Ascending aorta (tissue), 2 donors: ENCODE measurements around the gene FOLR3. TPM values are rescaled to one million over a fixed set of nuclear protein-coding genes. Genes with fewer than 3 reads are reported as not detected.

ENCODE experiments used
- DNase-seq, 2 donors: peaks; one replicate each; pipeline ENCODE4 v3.0.0-alpha.2; 2019; ENCODE audit warnings: low spot score in 2 of 2
- H3K27ac ChIP-seq, 2 donors: fragments of 200-600 bp; sonication (generic); one replicate each; pipeline ENCODE4 v1.5.1; 2016 to 2017; ENCODE audit warnings: mild to moderate bottlenecking in 1 of 2
- H3K27me3 ChIP-seq: fragments of 200-600 bp; sonication (generic); one replicate; pipeline ENCODE4 v1.5.1; 2017
- H3K36me3 ChIP-seq, 2 donors: fragments of 200-600 bp; sonication (generic); one replicate each; pipeline ENCODE4 v1.5.1; 2016
- H3K4me1 ChIP-seq, 2 donors: fragments of 200-600 bp; sonication (generic); one replicate each; pipeline ENCODE4 v1.5.1; 2016 to 2017; ENCODE audit warnings: mild to moderate bottlenecking in 1 of 2
- H3K4me3 ChIP-seq, 2 donors: fragments of 200-600 bp; sonication (generic); one replicate each; pipeline ENCODE4 v1.5.1; 2016 to 2017; ENCODE audit warnings: mild to moderate bottlenecking in 1 of 2
- H3K9me3 ChIP-seq, 2 donors: fragments of 200-600 bp; sonication (generic); one replicate each; pipeline ENCODE4 v1.5.1; 2016
- intact Hi-C: fragments of 100-400 bp; cut with DNase I; formaldehyde crosslinking; loops from one replicate; pipeline ENCODE4 v1.15.1; 2023
- total RNA-seq: library from RNA; depleted of rRNA; stranded (reverse); fragments of >200 nt; gene quantifications from one replicate; pipeline ENCODE4 v1.1.0, GENCODE V29; 2016
- TF ChIP-seq, protein P1 (sequence below), 3 experiments: fragments of 200-600 bp in 2 of 3; fragments of 450-650 bp in 1 of 3; sonication (generic) in 2 of 3; IDR thresholded peaks; one replicate each; pipeline ENCODE4 v1.5.1; 2016 to 2019; ENCODE audit warnings: antibody characterized with exemption in 3 of 3, mild to moderate bottlenecking in 1 of 3, moderate library complexity in 1 of 3

FOLR3 gene
- total RNA-seq, 1 donor from 2014 or later = not detected

DNA sequence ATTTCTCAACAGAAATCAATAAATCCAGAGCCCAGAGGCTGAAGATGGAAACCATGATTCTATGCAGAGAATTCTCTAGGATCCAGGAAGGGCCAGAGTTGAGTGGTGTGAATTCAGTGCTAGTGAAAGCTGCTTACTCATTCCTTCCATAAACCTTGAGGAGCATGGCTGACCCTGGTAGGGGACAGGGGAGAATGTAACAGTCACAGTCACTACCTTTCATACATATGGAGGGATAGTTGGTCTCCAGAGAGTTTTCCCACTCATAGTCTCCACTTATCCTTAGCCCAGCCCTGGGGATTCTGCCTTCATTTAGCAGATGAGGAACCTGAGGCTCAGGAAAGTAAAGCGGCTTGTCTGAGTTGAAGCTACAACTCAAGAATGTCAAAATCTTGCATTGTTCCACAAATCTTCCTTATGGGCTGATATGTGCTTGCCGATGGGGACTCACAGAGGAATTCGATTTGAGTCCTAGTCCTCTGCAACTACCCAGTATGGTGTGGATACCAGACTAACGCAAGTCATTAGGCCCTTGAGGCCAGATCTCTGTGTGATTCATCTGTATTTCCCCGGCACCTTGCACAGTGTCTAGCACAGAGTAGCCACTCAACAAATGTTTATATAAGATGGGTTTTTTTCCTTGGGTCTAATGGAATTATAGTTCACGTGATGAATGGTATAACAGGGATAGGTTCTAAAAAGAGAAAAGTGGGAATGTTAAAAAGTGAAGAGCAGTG is 19.3 kb upstream of the FOLR3 start:
- DNase-seq = peak in 1 of 2 donors; percentile 13
- TF ChIP-seq, protein P1, sequence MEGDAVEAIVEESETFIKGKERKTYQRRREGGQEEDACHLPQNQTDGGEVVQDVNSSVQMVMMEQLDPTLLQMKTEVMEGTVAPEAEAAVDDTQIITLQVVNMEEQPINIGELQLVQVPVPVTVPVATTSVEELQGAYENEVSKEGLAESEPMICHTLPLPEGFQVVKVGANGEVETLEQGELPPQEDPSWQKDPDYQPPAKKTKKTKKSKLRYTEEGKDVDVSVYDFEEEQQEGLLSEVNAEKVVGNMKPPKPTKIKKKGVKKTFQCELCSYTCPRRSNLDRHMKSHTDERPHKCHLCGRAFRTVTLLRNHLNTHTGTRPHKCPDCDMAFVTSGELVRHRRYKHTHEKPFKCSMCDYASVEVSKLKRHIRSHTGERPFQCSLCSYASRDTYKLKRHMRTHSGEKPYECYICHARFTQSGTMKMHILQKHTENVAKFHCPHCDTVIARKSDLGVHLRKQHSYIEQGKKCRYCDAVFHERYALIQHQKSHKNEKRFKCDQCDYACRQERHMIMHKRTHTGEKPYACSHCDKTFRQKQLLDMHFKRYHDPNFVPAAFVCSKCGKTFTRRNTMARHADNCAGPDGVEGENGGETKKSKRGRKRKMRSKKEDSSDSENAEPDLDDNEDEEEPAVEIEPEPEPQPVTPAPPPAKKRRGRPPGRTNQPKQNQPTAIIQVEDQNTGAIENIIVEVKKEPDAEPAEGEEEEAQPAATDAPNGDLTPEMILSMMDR (IDR thresholded peaks at IDR 0.05) = no peak

DNA sequence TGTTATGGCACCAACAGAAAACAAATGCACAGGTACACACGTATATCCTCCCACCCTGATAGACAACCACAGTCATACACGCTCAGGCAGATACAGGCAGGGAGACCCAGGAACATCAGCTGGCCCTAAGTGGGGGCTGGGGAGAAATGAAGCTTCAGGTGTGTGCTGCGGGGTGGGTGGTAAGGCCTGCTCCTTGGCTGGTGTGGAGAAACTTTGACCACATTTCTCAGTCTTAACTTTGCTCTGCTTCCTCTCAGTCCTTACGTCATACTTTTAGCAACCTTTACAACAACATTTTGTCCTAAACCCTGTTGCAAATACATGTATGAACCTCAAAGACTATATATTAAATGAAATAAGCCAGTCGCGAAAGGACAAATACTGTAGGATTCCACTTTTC is 16.3 kb upstream of the FOLR3 start:
- DNase-seq = peak in 1 of 2 donors; percentile 34
- H3K4me3 ChIP-seq = no peak overlapping the region
- no peaks in the 10 kb centered on the region for H3K36me3 ChIP-seq
- no peaks in the 10 kb centered on the region for H3K9me3 ChIP-seq
- H3K27ac ChIP-seq = no peak overlapping the region
- TF ChIP-seq, protein P1 (IDR thresholded peaks at IDR 0.05) = no peak
- intact Hi-C loops = no loop called here
- H3K27me3 ChIP-seq = no peaks in the 10 kb centered on the region
- H3K4me1 ChIP-seq = no peaks in the 10 kb centered on the region

More for the DNA sequence above, 19.3 kb upstream of the FOLR3 start:
- no peaks in the 10 kb centered on the region for H3K9me3 ChIP-seq
- no peak overlapping the region for H3K4me3 ChIP-seq
- intact Hi-C loops = no loop called here
- no peaks in the 10 kb centered on the region for H3K27me3 ChIP-seq
- H3K4me1 ChIP-seq = peaks cover 3 to 10% of the 10 kb centered on the region in 2 donors
- H3K27ac ChIP-seq = no peak overlapping the region
- no peaks in the 10 kb centered on the region for H3K36me3 ChIP-seq

GRCh38 chr11:72120930-72121329 is 14.6 kb upstream of the FOLR3 start:
- intact Hi-C loops = no loop called here
- Histone ChIP-seq H3K4me3 (no peak overlapping the region), H3K27ac (no peak overlapping the region), H3K9me3 (no peaks in the 10 kb centered on the region), H3K4me1 (no peaks in the 10 kb centered on the region), H3K36me3 (no peaks in the 10 kb centered on the region), H3K27me3 (no peaks in the 10 kb centered on the region)
- DNase-seq = no peak
- TF ChIP-seq, protein P1 (IDR thresholded peaks at IDR 0.05) = no peak

GRCh38 chr11:72122607-72123006 is 12.9 kb upstream of the FOLR3 start:
- Histone ChIP-seq H3K36me3 (no peaks in the 10 kb centered on the region), H3K27ac (no peak overlapping the region), H3K4me3 (no peak overlapping the region), H3K9me3 (no peaks in the 10 kb centered on the region), H3K4me1 (no peaks in the 10 kb centered on the region), H3K27me3 (no peaks in the 10 kb centered on the region)
- intact Hi-C loops = no loop called here
- peak in 1 of 2 donors; percentile 31 for DNase-seq
- TF ChIP-seq, protein P1 (IDR thresholded peaks at IDR 0.05) = no peak

GRCh38 chr11:72123117-72123653 is 12.3 kb upstream of the FOLR3 start:
- DNase-seq = peak in 1 of 2 donors; percentile 5
- no peak overlapping the region for H3K4me3 ChIP-seq
- intact Hi-C loops = no loop called here
- TF ChIP-seq, protein P1 (IDR thresholded peaks at IDR 0.05) = no peak
- H3K36me3 ChIP-seq = no peaks in the 10 kb centered on the region
- no peaks in the 10 kb centered on the region for H3K27me3 ChIP-seq
- no peaks in the 10 kb centered on the region for H3K9me3 ChIP-seq
- no peak overlapping the region for H3K27ac ChIP-seq
- H3K4me1 ChIP-seq = no peaks in the 10 kb centered on the region
